ENCODE results near the gene RNF144A.

Gene RNF144A

GRCh38 chr2:7060631-7061449, 143.6 kb downstream of the RNF144A start:
- no peak for TF ChIP-seq ZFX (IDR thresholded peaks at IDR 0.05; ENCODE audit: borderline replicate concordance)
- no peak for TF ChIP-seq CTCF (IDR thresholded peaks at IDR 0.05)
- H3K27ac ChIP-seq = no peak overlapping the region

- TF ChIP-seq CTCF (IDR thresholded peaks at IDR 0.05) (no peak), ZFX (IDR thresholded peaks at IDR 0.05; ENCODE audit: borderline replicate concordance) (no peak)
- H3K27ac ChIP-seq = no peak overlapping the region
These were observed 144.2 kb downstream of the RNF144A start for GRCh38 chr2:7061450-7061789.

- TF ChIP-seq CTCF (IDR thresholded peaks at IDR 0.05) (no peak), ZFX (IDR thresholded peaks at IDR 0.05; ENCODE audit: borderline replicate concordance) (no peak)
- H3K27ac ChIP-seq = no peak overlapping the region
These were observed 144.7 kb downstream of the RNF144A start for GRCh38 chr2:7061921-7062320.

GRCh38 chr2:7063789-7064188, 146.6 kb downstream of the RNF144A start:
- TF ChIP-seq CTCF (IDR thresholded peaks at IDR 0.05) (no peak), ZFX (IDR thresholded peaks at IDR 0.05; ENCODE audit: borderline replicate concordance) (no peak)
- no peak overlapping the region for H3K27ac ChIP-seq

- no peak overlapping the region for H3K27ac ChIP-seq
- no peak for TF ChIP-seq CTCF (IDR thresholded peaks at IDR 0.05)
- no peak for TF ChIP-seq ZFX (IDR thresholded peaks at IDR 0.05; ENCODE audit: borderline replicate concordance)
These were observed 151.2 kb downstream of the RNF144A start for GRCh38 chr2:7068457-7068856.

- TF ChIP-seq CTCF (IDR thresholded peaks at IDR 0.05) (no peak), ZFX (IDR thresholded peaks at IDR 0.05; ENCODE audit: borderline replicate concordance) (no peak)
- no peak overlapping the region for H3K27ac ChIP-seq
These were observed 153.3 kb downstream of the RNF144A start for GRCh38 chr2:7070483-7070882.

- no peak for TF ChIP-seq CTCF (IDR thresholded peaks at IDR 0.05)
- no peak for TF ChIP-seq ZFX (IDR thresholded peaks at IDR 0.05; ENCODE audit: borderline replicate concordance)
- no peak overlapping the region for H3K27ac ChIP-seq
These were observed 153.9 kb downstream of the RNF144A start for GRCh38 chr2:7071154-7071553.
